Measurements from ENCODE around the gene DUSP6. TPM values are rescaled to one million over a fixed set of nuclear protein-coding genes. Genes with fewer than 3 reads are reported as not detected.

DUSP6 gene
- total and polyA plus RNA-seq, 2 of the 13 experiments (the other 11 are each of a cell fraction or from before 2014, with no cell fraction given): 40.9 to 161 TPM

- TF ChIP-seq ZNF331 (CRISPR knock-in tag; IDR thresholded peaks at IDR 0.05) (no peak), ZNF225 (CRISPR knock-in tag; IDR thresholded peaks at IDR 0.05) (no peak), ZNF124 (CRISPR knock-in tag; IDR thresholded peaks at IDR 0.05) (no peak), ZNF629 (CRISPR knock-in tag; conservative IDR thresholded peaks at IDR 0.05) (no peak), ZMAT3 (CRISPR knock-in tag; conservative IDR thresholded peaks at IDR 0.05) (no peak), ZNF335 (CRISPR knock-in tag; IDR thresholded peaks at IDR 0.05) (no peak), ZBTB49 (CRISPR knock-in tag; IDR thresholded peaks at IDR 0.05; ENCODE audit: borderline replicate concordance) (no peak), ATF7-NPFF (CRISPR knock-in tag; IDR thresholded peaks at IDR 0.05; ENCODE audit: low read depth) (no peak), ZUFSP (CRISPR knock-in tag; IDR thresholded peaks at IDR 0.05; ENCODE audit: borderline replicate concordance) (no peak), ZBTB21 (CRISPR knock-in tag; IDR thresholded peaks at IDR 0.05) (no peak), ZFYVE20 (CRISPR knock-in tag; IDR thresholded peaks at IDR 0.05; ENCODE audit: borderline replicate concordance, low read depth) (no peak), ZFX (CRISPR knock-in tag; IDR thresholded peaks at IDR 0.05; ENCODE audit: low read depth) (peak; percentile 48), SALL1 (CRISPR knock-in tag; IDR thresholded peaks at IDR 0.05) (peak; percentile 43; the same call in 1 of the 2 replicates), POLR2AphosphoS2 (IDR thresholded peaks at IDR 0.05; ENCODE audit: low read depth, low read length) (no peak), ZNF513 (CRISPR knock-in tag; conservative IDR thresholded peaks at IDR 0.05) (no peak), ZEB1 (IDR thresholded peaks at IDR 0.05; ENCODE audit: insufficient replicate concordance, low read depth) (no peak), NFE2L1 (CRISPR knock-in tag; IDR thresholded peaks at IDR 0.05; ENCODE audit: borderline replicate concordance) (no peak), ZNF644 (CRISPR knock-in tag; IDR thresholded peaks at IDR 0.05; ENCODE audit: low read depth) (no peak), THYN1 (CRISPR knock-in tag; IDR thresholded peaks at IDR 0.05; ENCODE audit: borderline replicate concordance, low read depth) (no peak), ESRRA (CRISPR knock-in tag; IDR thresholded peaks at IDR 0.05; ENCODE audit: low read depth) (no peak), ZNF451 (CRISPR knock-in tag; IDR thresholded peaks at IDR 0.05) (no peak), PHF20 (CRISPR knock-in tag; IDR thresholded peaks at IDR 0.05) (no peak), ZBTB25 (CRISPR knock-in tag; IDR thresholded peaks at IDR 0.05) (0 out of 2 replicates have a peak, but pooled peaks have one; percentile 22), EP300 (IDR thresholded peaks at IDR 0.05; ENCODE audit: low read depth in 2 of 2, low read length in 2 of 2) (peak in 1 of 2 experiments; percentile 80; a peak in 2 of 4 replicates), EP300 (CRISPR knock-in tag; IDR thresholded peaks at IDR 0.05; ENCODE audit: borderline replicate concordance) (peak; percentile 31; the same call in 1 of the 2 replicates)
Observed at GRCh38 chr12:89379148-89379838, 27.0 kb upstream of the DUSP6 start (continued).
